8988T (cell line): ENCODE data around the gene S1PR4.

Experiments used
- DNase-seq: peaks from one replicate; pipeline ENCODE4 v3.0.0; 2011

S1PR4 gene

DNA sequence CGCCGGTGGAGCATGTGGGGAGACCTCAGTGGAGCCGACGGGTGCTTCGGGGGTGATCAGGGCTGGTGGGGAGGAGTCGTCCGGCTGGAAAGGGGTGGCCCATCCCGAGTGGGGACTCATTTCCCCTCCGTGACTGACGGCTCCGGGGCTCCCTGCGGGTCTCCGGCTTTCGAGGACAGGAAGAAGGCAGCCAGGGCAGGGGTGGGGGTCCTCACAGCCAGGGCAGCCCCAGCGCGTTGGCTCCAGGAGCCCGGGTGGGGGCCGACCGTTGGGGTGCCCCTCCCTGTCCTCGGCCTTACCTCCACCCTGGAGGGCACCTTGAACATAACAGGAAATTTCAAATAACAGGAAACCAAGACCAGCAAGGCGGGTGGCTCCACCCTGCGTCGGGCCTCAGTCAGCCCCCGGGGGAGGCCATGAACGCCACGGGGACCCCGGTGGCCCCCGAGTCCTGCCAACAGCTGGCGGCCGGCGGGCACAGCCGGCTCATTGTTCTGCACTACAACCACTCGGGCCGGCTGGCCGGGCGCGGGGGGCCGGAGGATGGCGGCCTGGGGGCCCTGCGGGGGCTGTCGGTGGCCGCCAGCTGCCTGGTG, at the start of gene S1PR4:
Gene S1PR4, plus strand, starts transcription at position 393 of the 596 bp plus-strand sequence. Its CDS starts 24 bp downstream, at position 417.
- DNase-seq: no peak

GRCh38 chr19:3129112-3129511, 49.5 kb upstream of the S1PR4 start:
- DNase-seq: no peak

- DNase-seq: no peak
Measured at GRCh38 chr19:3131168-3131567, 47.4 kb upstream of the S1PR4 start.

DNA sequence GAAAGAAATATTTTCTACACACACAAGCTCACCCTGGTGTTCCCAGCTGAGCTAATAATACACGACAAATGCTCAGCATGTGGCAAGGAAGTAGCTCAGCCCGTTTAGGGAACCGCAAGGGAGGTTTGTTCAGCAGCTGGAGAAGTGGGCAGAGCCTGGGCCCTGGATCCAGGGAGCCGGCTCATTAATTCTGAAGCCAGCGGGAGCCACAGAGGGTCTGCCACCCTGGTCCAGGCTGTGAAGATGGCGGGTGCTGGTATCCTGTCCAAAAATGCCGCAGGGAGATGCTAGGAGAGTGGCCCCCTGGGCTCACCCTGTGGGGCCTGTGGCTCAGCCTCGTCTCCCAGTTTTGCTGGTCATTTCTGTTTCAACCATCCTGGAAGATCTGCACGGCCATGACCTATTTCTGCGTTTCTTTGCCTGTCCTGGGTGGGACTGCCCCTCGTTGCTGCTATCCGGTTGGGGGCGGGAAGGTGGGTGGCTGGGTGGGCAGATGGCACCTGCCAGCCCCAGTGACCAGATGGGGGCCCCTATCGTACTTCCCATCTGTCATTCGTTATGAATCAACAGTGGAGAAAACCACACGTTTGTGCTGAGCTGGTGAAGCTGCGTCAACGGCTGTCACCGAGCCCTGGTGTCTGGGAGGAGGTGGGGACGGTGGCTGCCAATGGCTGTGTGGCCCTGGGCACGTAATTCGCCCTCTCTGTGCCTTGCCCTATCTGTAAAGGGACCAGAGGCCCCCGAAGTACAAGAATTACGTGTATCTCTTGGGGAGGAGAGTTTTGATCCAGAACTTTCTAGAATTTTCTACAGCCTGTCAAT, 45.4 kb upstream of the S1PR4 start:
- DNase-seq: no peak

DNA sequence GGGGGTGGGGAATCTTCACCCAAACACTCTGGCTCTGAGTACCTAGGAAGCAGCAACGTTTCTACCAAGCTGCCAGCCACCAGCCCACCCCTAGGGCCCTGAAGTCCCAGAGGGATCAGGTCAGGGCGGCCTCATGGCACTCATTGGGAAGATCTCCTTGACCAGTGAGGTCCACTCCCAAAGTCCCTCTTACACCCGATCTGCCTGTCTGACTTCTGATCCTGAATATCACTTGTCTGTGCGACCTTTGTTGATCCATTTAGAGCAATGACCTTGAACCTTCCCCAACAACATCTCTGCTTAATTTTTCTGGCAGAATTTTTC, 44.8 kb upstream of the S1PR4 start:
- no peak for DNase-seq

DNA sequence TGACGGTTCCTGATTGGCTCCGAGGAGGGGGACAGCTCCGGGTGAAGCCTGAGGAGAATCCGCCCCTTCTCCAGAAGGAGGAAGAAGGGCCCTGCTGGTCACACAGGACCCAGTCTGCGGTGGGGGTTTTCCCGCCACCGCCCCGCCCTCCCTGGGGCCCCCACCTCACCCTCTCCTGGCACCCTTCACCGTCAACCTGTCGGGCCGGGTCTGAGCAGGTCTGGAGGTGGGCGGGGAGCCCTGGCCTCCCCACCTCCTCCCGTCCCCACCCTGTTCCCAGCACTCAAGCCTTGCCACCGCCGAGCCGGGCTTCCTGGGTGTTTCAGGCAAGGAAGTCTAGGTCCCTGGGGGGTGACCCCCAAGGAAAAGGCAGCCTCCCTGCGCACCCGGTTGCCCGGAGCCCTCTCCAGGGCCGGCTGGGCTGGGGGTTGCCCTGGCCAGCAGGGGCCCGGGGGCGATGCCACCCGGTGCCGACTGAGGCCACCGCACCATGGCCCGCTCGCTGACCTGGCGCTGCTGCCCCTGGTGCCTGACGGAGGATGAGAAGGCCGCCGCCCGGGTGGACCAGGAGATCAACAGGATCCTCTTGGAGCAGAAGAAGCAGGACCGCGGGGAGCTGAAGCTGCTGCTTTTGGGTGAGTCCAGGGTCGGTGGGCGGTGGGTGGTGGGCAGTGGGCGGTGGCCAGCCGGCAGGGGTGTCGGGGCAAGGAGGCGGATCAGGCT, 42.4 kb upstream of the S1PR4 start, which contains the start of gene GNA15:
Gene GNA15, plus strand, starts transcription at position 73 of the 723 bp plus-strand sequence. Its CDS starts 418 bp downstream, at position 491.
- no peak for DNase-seq

GRCh38 chr19:3136684-3137055, 41.9 kb upstream of the S1PR4 start:
- no peak for DNase-seq

GRCh38 chr19:3137119-3137518, 41.5 kb upstream of the S1PR4 start:
- DNase-seq: no peak

- DNase-seq: no peak
Measured at GRCh38 chr19:3138268-3138667, 40.3 kb upstream of the S1PR4 start.

- DNase-seq: no peak
Measured at GRCh38 chr19:3140667-3141038, 37.9 kb upstream of the S1PR4 start.

DNA sequence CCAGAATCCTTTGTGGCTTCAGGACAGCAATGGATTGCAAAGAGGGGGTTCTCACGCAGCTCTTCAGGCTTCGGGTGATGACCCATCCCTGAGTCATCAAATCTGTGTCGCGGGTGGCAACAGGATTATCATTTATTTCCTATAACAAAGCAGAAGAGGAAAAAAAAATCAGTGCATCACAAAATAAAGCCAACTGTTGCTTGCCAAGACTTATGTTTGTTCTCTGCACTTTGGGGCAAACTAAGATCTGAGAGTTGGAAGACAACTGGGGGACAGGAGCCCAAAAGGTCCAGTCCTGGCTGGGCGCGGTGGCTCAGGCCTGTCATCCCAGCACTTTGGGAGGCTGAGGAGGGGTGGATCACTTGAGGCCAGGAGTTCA, 36.3 kb upstream of the S1PR4 start:
- DNase-seq: no peak

DNA sequence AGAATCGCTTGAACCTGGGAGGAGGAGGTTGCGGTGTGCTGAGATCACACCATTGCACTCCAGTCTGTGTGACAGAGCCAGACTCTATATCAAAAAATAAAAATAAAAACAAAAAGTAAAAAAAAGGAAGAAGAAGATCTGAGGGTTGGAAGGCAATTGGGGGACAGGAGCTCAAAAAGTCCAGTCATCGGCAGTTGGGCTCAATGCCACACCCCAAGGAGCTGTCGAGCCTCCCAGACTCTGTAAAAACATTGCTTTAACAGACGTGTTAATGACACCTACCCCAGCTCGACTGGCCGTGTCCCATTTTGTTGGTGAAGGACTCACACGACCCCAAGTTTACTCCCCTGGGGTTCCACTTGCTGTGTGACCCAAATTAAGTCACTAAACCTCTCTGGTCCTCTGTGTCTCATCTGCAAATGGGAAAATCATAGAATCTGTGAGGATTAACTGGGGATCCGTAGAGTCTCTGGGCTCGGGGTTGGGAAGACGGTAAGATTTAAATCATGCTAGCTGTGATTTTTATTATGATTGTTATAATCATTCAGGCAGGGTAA, 35.7 kb upstream of the S1PR4 start:
- DNase-seq: no peak

DNA sequence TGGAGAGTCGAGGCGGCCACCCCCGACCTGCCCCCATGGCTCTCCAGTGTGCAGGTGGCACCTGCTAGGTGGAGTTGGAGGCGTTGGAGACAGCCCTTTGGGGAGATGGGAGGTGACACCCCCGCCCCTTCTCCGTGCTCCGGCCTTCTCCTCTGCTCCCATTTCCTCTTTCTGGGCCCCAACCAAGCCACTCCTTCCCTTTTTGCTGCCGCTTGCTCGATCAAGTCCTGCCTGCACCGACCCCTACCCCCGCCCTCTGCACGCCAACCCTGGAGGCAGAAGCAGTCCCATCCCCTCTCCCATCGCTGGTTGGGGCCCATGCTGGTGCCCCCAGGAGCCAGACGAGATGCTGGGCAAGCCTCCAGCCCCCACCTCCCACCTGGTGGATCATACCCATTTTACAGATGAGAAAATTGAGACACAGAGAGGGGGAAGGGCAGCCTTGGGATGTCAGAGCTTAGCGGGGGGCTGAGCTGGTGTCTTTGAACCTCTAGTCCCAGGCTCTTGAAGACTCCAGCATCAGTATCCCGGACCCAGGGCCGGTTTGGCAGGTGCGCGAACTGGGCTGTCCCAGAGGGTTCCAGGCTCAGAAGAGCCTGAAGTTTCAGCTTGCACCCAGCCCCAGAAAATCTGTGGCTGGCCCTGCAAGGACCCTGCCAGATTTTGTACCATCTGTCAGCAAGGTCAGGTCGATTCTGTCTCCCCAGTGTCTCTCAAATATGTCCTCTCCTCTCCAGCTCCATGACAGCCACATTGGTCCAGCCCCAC, 32.5 kb upstream of the S1PR4 start:
- no peak for DNase-seq

DNA sequence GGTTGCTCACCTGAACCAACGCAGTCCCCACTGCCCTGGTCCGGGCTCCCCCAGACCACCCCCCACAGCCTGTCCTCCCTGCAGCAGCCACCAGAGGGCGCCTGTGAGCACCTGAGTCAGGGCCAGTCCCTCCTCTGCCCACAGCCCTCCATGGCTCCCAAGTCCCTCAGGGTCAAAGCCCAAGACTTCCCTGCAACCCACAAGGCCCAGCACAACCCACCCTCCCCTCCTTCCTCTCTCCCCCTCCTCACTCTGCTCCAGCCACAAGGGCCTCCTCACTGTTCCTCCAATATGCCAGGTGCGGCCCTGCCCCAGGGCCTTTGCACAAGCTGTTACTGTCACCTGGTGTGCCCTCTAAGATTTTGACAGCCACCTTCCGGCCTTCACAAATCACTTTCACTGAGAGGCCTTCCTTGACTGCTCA, 31.9 kb upstream of the S1PR4 start:
- DNase-seq: no peak

GRCh38 chr19:3148503-3148902, 30.1 kb upstream of the S1PR4 start:
- DNase-seq: no peak

- no peak for DNase-seq
Measured at GRCh38 chr19:3149089-3149488, 29.5 kb upstream of the S1PR4 start.

GRCh38 chr19:3149526-3150505, 28.8 kb upstream of the S1PR4 start:
- DNase-seq: no peak

- no peak for DNase-seq
Measured at GRCh38 chr19:3150739-3151329, 27.7 kb upstream of the S1PR4 start.

DNA sequence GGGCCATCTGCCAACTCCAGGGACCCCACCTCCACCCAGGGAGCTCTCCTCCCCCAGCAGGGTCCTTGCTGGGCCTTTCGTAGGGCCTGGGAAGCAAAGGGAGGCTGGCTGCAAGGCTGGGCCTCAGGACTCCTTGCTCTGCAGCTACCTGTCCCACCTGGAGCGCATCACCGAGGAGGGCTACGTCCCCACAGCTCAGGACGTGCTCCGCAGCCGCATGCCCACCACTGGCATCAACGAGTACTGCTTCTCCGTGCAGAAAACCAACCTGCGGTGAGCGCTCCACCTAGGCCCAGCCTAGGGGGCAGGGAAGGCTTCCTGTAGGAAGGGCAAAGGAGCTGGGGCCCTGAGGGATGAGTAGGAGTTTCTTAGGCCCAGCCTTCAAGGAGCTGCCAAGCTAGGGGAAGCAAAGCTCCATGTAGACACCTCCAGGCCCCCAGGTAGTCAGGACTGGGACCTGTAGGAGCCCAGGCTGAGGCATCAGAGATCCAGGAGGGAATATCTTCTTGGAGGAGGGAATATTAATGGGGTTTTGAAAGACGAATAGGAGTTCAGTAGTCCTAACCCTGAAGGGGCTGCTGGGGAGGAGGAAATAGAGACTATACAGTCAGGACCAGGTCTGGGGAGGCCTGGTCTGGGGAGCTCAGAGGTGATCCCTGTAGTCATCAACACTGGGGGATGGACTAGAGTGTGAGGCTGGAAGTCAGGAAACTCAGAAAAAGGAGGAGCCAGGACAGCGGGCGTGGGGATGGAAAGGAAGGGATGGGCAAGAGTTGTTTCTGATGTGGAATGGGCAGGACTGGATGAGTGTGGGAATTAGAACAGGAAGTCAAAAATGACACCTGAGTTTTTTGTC, 26.8 kb upstream of the S1PR4 start:
- DNase-seq: no peak

DNA sequence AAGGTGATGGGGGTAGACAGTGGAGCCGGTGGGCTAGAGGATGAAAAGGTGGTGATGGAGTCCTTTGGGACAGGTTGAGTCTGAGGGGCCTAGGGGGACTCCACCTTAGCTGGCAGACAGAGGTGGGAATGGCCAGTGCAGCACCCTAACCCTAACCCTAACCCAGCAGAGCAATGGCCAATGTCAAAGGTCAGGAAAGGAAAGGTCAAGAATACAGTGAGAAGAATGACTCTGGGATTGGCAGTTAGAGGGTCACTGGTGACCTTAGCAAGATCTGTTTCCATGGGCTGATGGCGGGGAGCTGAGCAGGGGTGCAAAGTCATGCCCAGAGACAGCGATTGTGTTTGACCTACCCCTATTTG, 26.2 kb upstream of the S1PR4 start:
- DNase-seq: no peak
